Measurements from ENCODE around the gene ZNF593OS.
A peak's percentile ranks its signal among the peaks of the same experiment; 100 is the strongest.

ZNF593OS gene

GRCh38 chr1:26182383-26182696 is 10.7 kb upstream of the ZNF593OS start:
- no peak for DNase-seq

- no peak for DNase-seq
Observed at GRCh38 chr1:26181586-26182382, 10.2 kb upstream of the ZNF593OS start.

- DNase-seq: no peak
Observed at GRCh38 chr1:26180010-26180506, 8.4 kb upstream of the ZNF593OS start.

GRCh38 chr1:26177182-26177684 is 5.6 kb upstream of the ZNF593OS start, which contains the start of gene CNKSR1:
Gene CNKSR1 (plus strand): TSS chr1:26177491. CDS start chr1:26177548, 57 bp downstream.
- no peak for DNase-seq

GRCh38 chr1:26175346-26175745 is 3.7 kb upstream of the ZNF593OS start:
- no peak for DNase-seq

- DNase-seq: no peak
Observed at GRCh38 chr1:26170472-26170821, 1.2 kb downstream of the ZNF593OS start.

GRCh38 chr1:26169669-26170471 is 1.8 kb downstream of the ZNF593OS start, which contains the start of gene ZNF593:
Gene ZNF593 (plus strand): TSS chr1:26169908. CDS start chr1:26169984, 76 bp downstream.
- DNase-seq: peak; percentile 90

GRCh38 chr1:26169198-26169554 is 2.5 kb downstream of the ZNF593OS start:
- DNase-seq: no peak

GRCh38 chr1:26168410-26169197 is 3.0 kb downstream of the ZNF593OS start, which contains the start of gene C1orf232:
Gene C1orf232 (minus strand): TSS chr1:26168963. CDS start chr1:26168499, 464 bp downstream.
- no peak for DNase-seq

GRCh38 chr1:26166719-26167281 is 4.8 kb downstream of the ZNF593OS start:
- DNase-seq: no peak

- DNase-seq: no peak
Observed at GRCh38 chr1:26164861-26165842, 6.5 kb downstream of the ZNF593OS start.

GRCh38 chr1:26164036-26164860 is 7.4 kb downstream of the ZNF593OS start:
- DNase-seq: peak; percentile 24

- DNase-seq: no peak
Observed at GRCh38 chr1:26163684-26164035, 8.0 kb downstream of the ZNF593OS start.

GRCh38 chr1:26162220-26162709 is 9.4 kb downstream of the ZNF593OS start:
- no peak for DNase-seq

GRCh38 chr1:26161415-26162219 is 10.0 kb downstream of the ZNF593OS start:
- peak; percentile 36 for DNase-seq

GRCh38 chr1:26160527-26161414 is 10.9 kb downstream of the ZNF593OS start:
- no peak for DNase-seq

- no peak for DNase-seq
Observed at GRCh38 chr1:26159743-26160039, 11.9 kb downstream of the ZNF593OS start.

All from CD4-positive, alpha-beta T cell treated with Interleukin-15 for 1 hour (primary cell).